Neural progenitor cell (in vitro differentiated cells): Measurements from ENCODE around the gene SPOP. TPM values are rescaled to one million over a fixed set of nuclear protein-coding genes. Genes with fewer than 3 reads are reported as not detected.

Source experiments
- DNase-seq: peaks from one replicate; pipeline ENCODE4 v3.0.0-alpha.2; 2016; ENCODE audit warnings: low spot score
- H2AFZ ChIP-seq: fragments of 200-600 bp; sonication (generic); replicated peaks from 2 replicates; pipeline ENCODE4 v1.6.1; 2016; ENCODE audit warnings: antibody characterized with exemption
- H3F3A ChIP-seq: fragments of 200-600 bp; sonication (generic); 2 replicates; pipeline ENCODE4 v1.6.1; 2016; ENCODE audit warnings: antibody characterized with exemption, low read depth
- H3K27ac ChIP-seq: fragments of 200-600 bp; sonication (generic); 2 replicates; pipeline ENCODE4 v1.5.1; 2016; ENCODE audit warnings: mild to moderate bottlenecking
- H3K27me3 ChIP-seq: fragments of 200-600 bp; sonication (generic); 2 replicates; pipeline ENCODE4 v1.6.1; 2016; ENCODE audit warnings: mild to moderate bottlenecking, moderate library complexity
- H3K36me3 ChIP-seq: fragments of 200-600 bp; sonication (generic); 2 replicates; pipeline ENCODE4 v1.5.1; 2016
- H3K4me1 ChIP-seq: fragments of 200-600 bp; sonication (generic); 2 replicates; pipeline ENCODE4 v1.6.1; 2016; ENCODE audit warnings: mixed run types
- H3K4me2 ChIP-seq: fragments of 200-600 bp; sonication (generic); 2 replicates; pipeline ENCODE4 v1.6.1; 2016
- H3K4me3 ChIP-seq: fragments of 200-600 bp; sonication (generic); 2 replicates; pipeline ENCODE4 v1.5.1; 2016
- H3K79me2 ChIP-seq: fragments of 200-600 bp; sonication (generic); 2 replicates; pipeline ENCODE4 v1.6.1; 2016; ENCODE audit warnings: low read depth
- H3K9ac ChIP-seq: fragments of 200-600 bp; sonication (generic); 2 replicates; pipeline ENCODE4 v1.6.1; 2016
- H3K9me3 ChIP-seq: fragments of 200-600 bp; sonication (generic); 2 replicates; pipeline ENCODE4 v1.5.1; 2016; ENCODE audit warnings: low read depth
- H4K20me1 ChIP-seq: fragments of 200-600 bp; sonication (generic); 2 replicates; pipeline ENCODE4 v1.6.1; 2016; ENCODE audit warnings: low read depth
- H3K27ac Mint-ChIP-seq: 3 replicates; pipeline ENCODE4 v1.8.0; 2021; ENCODE audit warnings: mixed read lengths
- H3K27me3 Mint-ChIP-seq: 2 replicates; pipeline ENCODE4 v1.8.0; 2022; ENCODE audit warnings: low read depth, mild to moderate bottlenecking, inconsistent platforms, moderate library complexity, mixed read lengths; ENCODE audit not compliant: insufficient read depth
- H3K36me3 Mint-ChIP-seq: 3 replicates; pipeline ENCODE4 v1.8.0; 2021; ENCODE audit warnings: mixed read lengths
- H3K4me1 Mint-ChIP-seq: 3 replicates; pipeline ENCODE4 v1.8.0; 2021; ENCODE audit warnings: mixed read lengths
- H3K4me3 Mint-ChIP-seq: 3 replicates; pipeline ENCODE4 v1.8.0; 2021; ENCODE audit warnings: mild to moderate bottlenecking, moderate library complexity, mixed read lengths
- H3K9me3 Mint-ChIP-seq: 3 replicates; pipeline ENCODE4 v1.8.0; 2020; ENCODE audit warnings: mixed read lengths
- EZH2 ChIP-seq: fragments of 200-600 bp; sonication (generic); IDR thresholded peaks from 2 replicates; pipeline ENCODE4 v1.6.1; 2017; ENCODE audit warnings: antibody characterized with exemption, mild to moderate bottlenecking, moderate library complexity
- EZH2phosphoT487 ChIP-seq: fragments of 200-600 bp; sonication (generic); IDR thresholded peaks from 2 replicates; pipeline ENCODE4 v1.6.1; 2017; ENCODE audit warnings: antibody characterized with exemption
- total RNA-seq: library from RNA; depleted of rRNA; stranded (reverse); fragments of >200 nt; gene quantifications from 2 replicates; pipeline ENCODE4 v1.2.3, GENCODE V29; 2015; ENCODE audit warnings: low replicate concordance
- TF ChIP-seq, protein P1 (sequence below): fragments of 200-600 bp; sonication (generic); IDR thresholded peaks from 2 replicates; pipeline ENCODE4 v1.5.1; 2017; ENCODE audit warnings: antibody characterized with exemption, mild to moderate bottlenecking

SPOP gene
- total RNA-seq, 1 donor from 2014 or later = 40.3 TPM

DNA sequence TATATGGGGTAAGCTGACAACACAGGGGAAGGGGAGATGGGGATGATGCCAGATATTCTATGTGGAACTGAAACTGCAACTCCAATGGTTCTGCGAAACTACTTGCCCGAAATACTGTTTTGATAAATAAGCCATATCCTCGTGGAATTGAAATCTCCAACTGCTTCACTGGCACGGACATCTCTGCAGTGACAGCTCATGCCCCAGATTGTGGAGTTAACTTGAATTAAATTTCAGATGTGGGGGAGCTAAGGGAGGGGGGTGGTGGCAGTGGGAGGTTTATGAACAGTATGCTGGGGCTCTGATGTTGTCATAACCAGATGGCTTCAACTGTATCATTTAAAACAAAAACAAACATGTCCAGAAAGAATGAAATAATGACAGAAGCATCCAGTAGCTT, 80.5 kb downstream of the SPOP start:
- no peak overlapping the region for H3K4me2 ChIP-seq
- H3K4me3 Mint-ChIP-seq = no peak overlapping the region

DNA sequence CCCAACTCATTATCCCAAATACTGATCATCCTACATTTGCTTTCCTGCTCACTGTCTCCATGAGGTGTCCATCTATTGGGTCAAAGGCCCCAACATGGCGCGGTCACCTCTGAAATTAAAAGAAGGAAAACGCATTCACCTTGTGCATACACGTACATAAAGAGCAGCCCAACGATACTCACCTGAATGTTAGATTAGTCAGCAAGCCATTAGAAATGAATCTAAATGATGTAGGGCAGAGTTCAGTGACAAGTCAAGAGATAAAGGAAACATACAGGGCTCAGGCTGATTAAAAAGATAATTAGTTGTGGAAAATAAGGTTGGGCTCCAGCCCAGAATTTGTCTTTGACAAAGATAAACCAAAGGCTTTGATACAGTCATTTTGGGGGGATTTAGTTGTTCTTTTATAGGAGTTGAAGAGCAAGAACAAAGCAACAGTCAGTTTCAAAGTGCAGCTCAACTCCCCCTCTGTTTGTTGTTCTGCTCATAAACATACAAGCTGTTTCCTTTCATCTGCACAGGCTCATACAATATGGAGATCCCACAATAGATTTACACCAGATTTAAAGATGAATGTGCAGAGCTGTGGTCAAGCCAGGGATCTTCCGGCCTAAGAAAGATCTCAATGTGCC, 81.2 kb downstream of the SPOP start:
- Histone ChIP-seq H3K27ac (no peak overlapping the region), H3K4me1 (peaks cover 23% of the 10 kb centered on the region), H2AFZ (no peak overlapping the region), H3F3A (peaks cover 2% of the 10 kb centered on the region), H3K9ac (no peak overlapping the region), H3K4me2 (no peak overlapping the region), H3K27me3 (no peaks in the 10 kb centered on the region), H3K4me3 (no peak overlapping the region), H3K9me3 (no peaks in the 10 kb centered on the region), H4K20me1 (peaks cover 5% of the 10 kb centered on the region), H3K79me2 (no peaks in the 10 kb centered on the region), H3K36me3 (no peaks in the 10 kb centered on the region)
- H3K36me3 Mint-ChIP-seq = peaks cover 22% of the 10 kb centered on the region
- no peak overlapping the region for H3K27ac Mint-ChIP-seq
- TF ChIP-seq, protein P1, sequence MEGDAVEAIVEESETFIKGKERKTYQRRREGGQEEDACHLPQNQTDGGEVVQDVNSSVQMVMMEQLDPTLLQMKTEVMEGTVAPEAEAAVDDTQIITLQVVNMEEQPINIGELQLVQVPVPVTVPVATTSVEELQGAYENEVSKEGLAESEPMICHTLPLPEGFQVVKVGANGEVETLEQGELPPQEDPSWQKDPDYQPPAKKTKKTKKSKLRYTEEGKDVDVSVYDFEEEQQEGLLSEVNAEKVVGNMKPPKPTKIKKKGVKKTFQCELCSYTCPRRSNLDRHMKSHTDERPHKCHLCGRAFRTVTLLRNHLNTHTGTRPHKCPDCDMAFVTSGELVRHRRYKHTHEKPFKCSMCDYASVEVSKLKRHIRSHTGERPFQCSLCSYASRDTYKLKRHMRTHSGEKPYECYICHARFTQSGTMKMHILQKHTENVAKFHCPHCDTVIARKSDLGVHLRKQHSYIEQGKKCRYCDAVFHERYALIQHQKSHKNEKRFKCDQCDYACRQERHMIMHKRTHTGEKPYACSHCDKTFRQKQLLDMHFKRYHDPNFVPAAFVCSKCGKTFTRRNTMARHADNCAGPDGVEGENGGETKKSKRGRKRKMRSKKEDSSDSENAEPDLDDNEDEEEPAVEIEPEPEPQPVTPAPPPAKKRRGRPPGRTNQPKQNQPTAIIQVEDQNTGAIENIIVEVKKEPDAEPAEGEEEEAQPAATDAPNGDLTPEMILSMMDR = no peak
- TF ChIP-seq EZH2phosphoT487 = no peak
- no peak for TF ChIP-seq EZH2
- DNase-seq = no peak
- peaks cover 2% of the 10 kb centered on the region for H3K27me3 Mint-ChIP-seq
- no peak overlapping the region for H3K4me3 Mint-ChIP-seq
- H3K9me3 Mint-ChIP-seq = no peaks in the 10 kb centered on the region
- H3K4me1 Mint-ChIP-seq = no peaks in the 10 kb centered on the region

More for the DNA sequence above, 80.5 kb downstream of the SPOP start:
- no peak overlapping the region for H3K4me3 ChIP-seq
- peaks cover 2% of the 10 kb centered on the region for H3K27me3 Mint-ChIP-seq
- H2AFZ ChIP-seq = no peak overlapping the region
- H3K27me3 ChIP-seq = no peaks in the 10 kb centered on the region
- H3F3A ChIP-seq = peaks cover 9% of the 10 kb centered on the region
- no peaks in the 10 kb centered on the region for H3K36me3 ChIP-seq
- peaks cover 22% of the 10 kb centered on the region for H3K36me3 Mint-ChIP-seq
- H3K9ac ChIP-seq = no peak overlapping the region
- no peak for DNase-seq
- no peaks in the 10 kb centered on the region for H3K9me3 ChIP-seq
- peaks cover 30% of the 10 kb centered on the region for H3K4me1 ChIP-seq
- no peaks in the 10 kb centered on the region for H3K79me2 ChIP-seq
- no peak overlapping the region for H3K27ac ChIP-seq
- H3K9me3 Mint-ChIP-seq = no peaks in the 10 kb centered on the region
- H3K4me1 Mint-ChIP-seq = no peaks in the 10 kb centered on the region
- no peak overlapping the region for H3K27ac Mint-ChIP-seq
- no peak for TF ChIP-seq EZH2phosphoT487
- TF ChIP-seq, protein P1 = no peak
- no peak for TF ChIP-seq EZH2
- peaks cover 12% of the 10 kb centered on the region for H4K20me1 ChIP-seq

DNA sequence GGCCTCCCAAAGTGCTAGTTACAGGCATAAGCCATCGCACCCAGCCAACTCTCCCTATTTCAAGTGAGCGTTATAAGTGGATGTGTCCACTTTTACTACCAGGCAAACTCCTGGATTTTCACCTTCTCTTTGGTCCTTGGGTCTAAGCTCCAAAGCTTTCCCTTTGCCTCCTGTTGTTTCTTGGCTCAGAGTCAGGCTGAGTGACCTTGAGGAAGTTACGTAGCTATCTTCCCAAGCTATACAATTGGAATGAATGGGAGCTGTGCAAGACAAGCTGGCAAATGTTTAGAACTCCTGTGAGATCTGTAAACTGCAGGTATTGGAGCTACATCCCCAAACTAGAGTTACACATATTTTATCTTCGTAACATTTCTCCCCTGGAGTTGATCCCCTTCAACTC, 81.9 kb downstream of the SPOP start:
- peaks cover 19% of the 10 kb centered on the region for H3K36me3 Mint-ChIP-seq
- H3K4me1 Mint-ChIP-seq = no peaks in the 10 kb centered on the region
- no peaks in the 10 kb centered on the region for H3K27me3 ChIP-seq

More for the DNA sequence above, 81.9 kb downstream of the SPOP start:
- H3K4me1 ChIP-seq = peaks cover 16% of the 10 kb centered on the region
- H4K20me1 ChIP-seq = peaks cover 3% of the 10 kb centered on the region
- Mint-ChIP-seq H3K27me3 (peaks cover 4% of the 10 kb centered on the region), H3K27ac (no peak overlapping the region), H3K9me3 (no peaks in the 10 kb centered on the region), H3K4me3 (no peak overlapping the region)
- no peak overlapping the region for H3K4me2 ChIP-seq
- no peak for DNase-seq
- no peaks in the 10 kb centered on the region for H3F3A ChIP-seq
- TF ChIP-seq, protein P1 = no peak
- TF ChIP-seq EZH2phosphoT487 = no peak
- no peak for TF ChIP-seq EZH2
- no peak overlapping the region for H3K27ac ChIP-seq
- no peaks in the 10 kb centered on the region for H3K9me3 ChIP-seq
- H3K4me3 ChIP-seq = no peak overlapping the region
- H3K36me3 ChIP-seq = no peaks in the 10 kb centered on the region
- H3K9ac ChIP-seq = no peak overlapping the region
- no peak overlapping the region for H2AFZ ChIP-seq
- no peaks in the 10 kb centered on the region for H3K79me2 ChIP-seq
